Smooth muscle cell of the brain vasculature (primary cell): ENCODE measurements around the gene TAS1R2.
"Not testable (repeated sequence)": the region's sequence is repeated elsewhere in the genome, so short reads cannot be mapped to it uniquely, and the experiment has no call there.

Source experiments
- DNase-seq: peaks from one replicate; pipeline ENCODE4 v3.0.0-alpha.2; 2012; ENCODE audit warnings: low read depth, low spot score

Gene TAS1R2

GRCh38 chr1:18868801-18869424 lies 9.5 kb upstream of the TAS1R2 start:
- no peak for DNase-seq

- no peak for DNase-seq
Measured at GRCh38 chr1:18868354-18868753, 8.9 kb upstream of the TAS1R2 start.

GRCh38 chr1:18866846-18867245 lies 7.4 kb upstream of the TAS1R2 start:
- DNase-seq: no peak

GRCh38 chr1:18866314-18866713 lies 6.9 kb upstream of the TAS1R2 start:
- no peak for DNase-seq

GRCh38 chr1:18865176-18865575 lies 5.7 kb upstream of the TAS1R2 start:
- DNase-seq: no peak

GRCh38 chr1:18861590-18861989 lies 2.1 kb upstream of the TAS1R2 start:
- no peak for DNase-seq

- no peak for DNase-seq
Measured at GRCh38 chr1:18861082-18861481, 1.6 kb upstream of the TAS1R2 start.

GRCh38 chr1:18858070-18858688 lies 1.3 kb downstream of the TAS1R2 start:
- no peak for DNase-seq

GRCh38 chr1:18856435-18856834 lies 3.0 kb downstream of the TAS1R2 start:
- DNase-seq: no peak

GRCh38 chr1:18855573-18855972 lies 3.9 kb downstream of the TAS1R2 start:
- DNase-seq: no peak

GRCh38 chr1:18854331-18855025 lies 5.0 kb downstream of the TAS1R2 start:
- DNase-seq: no peak

- DNase-seq: no peak
Measured at GRCh38 chr1:18852501-18852900, 7.0 kb downstream of the TAS1R2 start.

- DNase-seq: no peak
Measured at GRCh38 chr1:18849261-18849711, 10.2 kb downstream of the TAS1R2 start.

GRCh38 chr1:18847723-18848122 lies 11.7 kb downstream of the TAS1R2 start:
- DNase-seq: not testable (repeated sequence)

- DNase-seq: no peak
Measured at GRCh38 chr1:18840145-18840544, 19.3 kb downstream of the TAS1R2 start.

- DNase-seq: no peak
Measured at GRCh38 chr1:18836654-18837053, 22.8 kb downstream of the TAS1R2 start.

GRCh38 chr1:18832319-18832718 lies 27.1 kb downstream of the TAS1R2 start:
- not testable (repeated sequence) for DNase-seq

- no peak for DNase-seq
Measured at GRCh38 chr1:18831656-18832055, 27.8 kb downstream of the TAS1R2 start.

GRCh38 chr1:18830596-18830995 lies 28.9 kb downstream of the TAS1R2 start:
- DNase-seq: no peak

- DNase-seq: no peak
Measured at GRCh38 chr1:18829671-18830070, 29.8 kb downstream of the TAS1R2 start.

- no peak for DNase-seq
Measured at GRCh38 chr1:18828224-18828623, 31.2 kb downstream of the TAS1R2 start.

GRCh38 chr1:18823438-18823837 lies 36.0 kb downstream of the TAS1R2 start:
- DNase-seq: no peak
